A673 (cell line): ENCODE measurements around the gene CREB5.

ENCODE experiments used
- CTCF ChIP-seq: fragments of 300-800, 200-600 bp; sonication (generic); conservative IDR thresholded peaks from 2 replicates; pipeline ENCODE4 v1.5.1; 2017; ENCODE audit warnings: low read depth, mild to moderate bottlenecking, antibody characterized with exemption, low read length, moderate library complexity, mixed read lengths
- EZH2 ChIP-seq: fragments of 200-600 bp; sonication (generic); IDR thresholded peaks from 2 replicates; pipeline ENCODE4 v1.6.1; 2017; ENCODE audit warnings: borderline replicate concordance, low read depth, mild to moderate bottlenecking, mixed read lengths, antibody characterized with exemption, low read length; ENCODE audit not compliant: poor library complexity, severe bottlenecking

GRCh38 chr7:28847176-28847575 lies 434.9 kb downstream of the CREB5 start:
- TF ChIP-seq CTCF = no peak
- TF ChIP-seq EZH2 = no peak
